Sciatic nerve (tissue), 2 donors: ENCODE measurements around the gene TNFRSF14. TPM values are rescaled to one million over a fixed set of nuclear protein-coding genes. Genes with fewer than 3 reads are reported as not detected.

Experiments used
- ATAC-seq: fragments of 200-7000 bp; cut with Tn5 transposase; one replicate; pipeline ENCODE4 v1.9.1; 2020; ENCODE audit warnings: mild to moderate bottlenecking, moderate library complexity
- DNase-seq: peaks from one replicate; pipeline ENCODE4 v3.0.0-alpha.2; 2020; ENCODE audit warnings: low spot score
- intact Hi-C: fragments of 100-400 bp; cut with DNase I; formaldehyde crosslinking; loops from one replicate; pipeline ENCODE4 v1.14.2; 2022
- total RNA-seq: library from RNA; stranded (reverse); fragmentation: NEBNext Ultra II Directional; extraction: Animal tissue kit (Norgen Biotek cat#: 25700); gene quantifications from one replicate; pipeline ENCODE4 v1.2.1, GENCODE V29; 2021
- donor health status: DM: no; HTN: no; CAD: no.
- donor health status: DM: no; HTN: no; CAD: no.

TNFRSF14 gene
- total RNA-seq, 1 donor from 2014 or later: 73.3 TPM

DNA sequence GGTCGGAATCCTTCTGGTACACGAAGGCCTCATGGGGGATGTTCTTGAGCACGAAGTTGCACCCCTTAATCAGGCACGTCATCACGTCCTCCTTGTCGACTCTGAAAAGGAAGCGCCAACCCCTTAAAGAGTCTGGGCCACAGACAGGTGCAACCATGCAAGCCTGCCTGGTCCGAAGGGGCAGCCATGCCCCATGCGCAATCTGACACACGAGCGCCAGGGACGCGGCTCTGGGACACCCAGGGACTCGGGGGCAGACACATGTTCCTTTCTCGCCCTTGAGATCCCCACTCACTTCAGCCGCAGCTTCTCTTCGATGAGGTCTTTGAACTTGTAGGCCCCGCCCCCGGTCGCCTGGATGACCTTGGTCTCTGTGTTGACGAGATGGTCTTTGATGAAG is 35.4 kb upstream of the TNFRSF14 start:
- ATAC-seq (no peak), DNase-seq (no peak)
- intact Hi-C loops: no loop called here

DNA sequence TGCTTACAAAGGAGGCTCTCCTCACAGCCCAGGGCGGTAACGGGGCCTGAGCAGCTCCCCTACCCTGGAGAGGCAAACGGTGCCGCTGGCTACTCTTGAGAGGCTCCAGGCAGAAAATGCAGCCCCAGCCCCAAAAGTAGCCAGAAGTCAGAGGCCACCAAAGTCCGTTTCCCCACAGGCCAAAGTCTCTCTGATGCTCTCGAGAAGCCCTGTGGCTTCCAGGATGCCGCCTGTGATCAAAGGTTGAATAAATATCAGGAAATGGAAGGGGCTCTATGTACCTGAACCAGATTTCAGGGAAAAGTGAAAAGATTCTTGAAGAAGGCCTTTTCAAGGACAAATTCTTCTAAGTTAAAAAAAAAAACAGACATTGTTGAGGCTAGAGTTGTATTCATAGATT is 33.9 kb upstream of the TNFRSF14 start:
- no peak for DNase-seq
- ATAC-seq: no peak
- intact Hi-C loops: no loop called here

DNA sequence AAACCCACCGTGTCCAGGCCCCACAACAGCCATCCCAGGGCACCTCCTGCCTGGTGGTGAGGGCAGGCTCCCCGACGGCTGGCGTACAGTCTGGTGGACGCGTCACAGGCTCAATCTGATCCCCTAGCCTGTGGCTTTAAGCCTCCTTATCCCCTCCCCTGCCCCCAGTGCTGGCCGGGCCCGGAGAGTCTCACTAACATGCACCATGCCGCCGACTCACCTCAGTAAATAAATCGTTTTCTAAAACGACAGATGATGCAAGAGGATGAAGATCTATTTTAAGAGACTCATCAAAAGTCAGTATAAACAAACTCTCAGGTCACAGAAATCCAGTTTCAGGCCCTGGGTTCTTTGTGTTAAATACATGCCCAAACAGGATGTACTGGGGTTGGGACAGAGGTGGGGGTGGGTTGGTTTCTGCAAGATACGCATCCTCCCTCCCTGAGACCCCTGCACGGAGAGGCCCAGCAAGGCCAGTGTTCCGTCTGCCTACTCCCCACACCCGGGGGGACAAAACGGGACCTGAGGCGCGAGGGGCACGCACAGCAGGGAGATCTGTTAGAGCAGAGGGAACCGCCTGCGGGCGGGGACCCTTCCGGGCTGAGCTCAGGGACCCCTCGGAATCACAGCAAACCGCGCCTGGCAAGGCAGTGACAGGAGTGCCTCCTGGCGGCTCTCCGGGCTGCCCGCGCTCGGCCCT is 32.8 kb upstream of the TNFRSF14 start:
- ATAC-seq (no peak), DNase-seq (no peak)
- intact Hi-C loops: no loop called here

DNA sequence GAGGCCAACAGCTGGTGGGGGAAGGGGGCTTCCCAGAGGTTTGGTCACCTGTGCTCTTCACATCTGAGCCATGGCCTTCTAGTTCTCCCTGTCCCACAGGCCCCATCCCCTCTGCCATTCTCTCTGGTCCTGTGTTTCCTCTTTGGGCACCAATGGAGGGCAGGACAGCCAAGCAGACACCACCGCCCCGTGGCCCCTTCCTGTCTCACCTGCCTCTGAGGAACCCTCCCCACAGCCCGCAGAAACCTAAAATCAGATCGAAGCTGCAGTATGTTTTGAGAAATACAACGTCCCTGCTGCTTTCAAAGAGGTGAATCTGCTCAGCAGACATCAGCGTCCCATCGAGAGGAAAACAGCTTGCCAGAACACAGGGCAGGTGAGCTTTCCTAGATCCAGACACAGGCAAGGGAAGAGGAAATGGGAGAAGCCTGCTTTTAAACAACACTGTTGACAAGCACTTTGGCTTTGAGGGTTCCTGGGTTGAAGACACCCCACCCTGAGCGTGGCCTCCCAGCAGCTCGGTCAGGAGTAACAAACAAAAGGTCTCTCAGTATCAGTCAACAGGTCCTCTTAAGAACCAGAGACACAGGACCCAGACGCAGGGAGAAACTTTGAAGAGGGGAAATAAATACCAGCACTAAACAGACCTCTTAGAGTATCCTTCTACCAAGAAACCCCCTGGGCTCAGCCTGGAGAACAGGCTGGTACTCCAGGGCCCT is 32.1 kb upstream of the TNFRSF14 start:
- ATAC-seq: no peak
- DNase-seq: no peak
- intact Hi-C loops: no loop called here

DNA sequence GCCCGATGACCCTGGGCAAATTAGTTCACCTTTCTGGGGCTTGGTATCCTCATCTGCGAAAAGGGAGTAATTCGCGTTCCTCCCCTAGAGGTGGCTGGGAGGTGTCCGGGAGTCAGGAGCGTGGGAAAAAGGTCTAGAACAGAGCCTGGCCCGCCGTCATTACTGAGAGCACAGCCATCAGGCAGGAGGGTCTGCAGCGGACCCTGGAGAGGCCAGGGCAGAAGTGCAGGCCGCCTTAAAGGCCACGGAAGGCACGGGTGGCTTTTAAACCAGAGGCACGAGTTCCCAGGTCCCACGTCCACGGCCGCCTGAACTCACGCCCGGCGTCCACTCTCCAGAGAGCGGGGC is 30.6 kb upstream of the TNFRSF14 start:
- ATAC-seq (no peak), DNase-seq (no peak)
- intact Hi-C loops: no loop called here

DNA sequence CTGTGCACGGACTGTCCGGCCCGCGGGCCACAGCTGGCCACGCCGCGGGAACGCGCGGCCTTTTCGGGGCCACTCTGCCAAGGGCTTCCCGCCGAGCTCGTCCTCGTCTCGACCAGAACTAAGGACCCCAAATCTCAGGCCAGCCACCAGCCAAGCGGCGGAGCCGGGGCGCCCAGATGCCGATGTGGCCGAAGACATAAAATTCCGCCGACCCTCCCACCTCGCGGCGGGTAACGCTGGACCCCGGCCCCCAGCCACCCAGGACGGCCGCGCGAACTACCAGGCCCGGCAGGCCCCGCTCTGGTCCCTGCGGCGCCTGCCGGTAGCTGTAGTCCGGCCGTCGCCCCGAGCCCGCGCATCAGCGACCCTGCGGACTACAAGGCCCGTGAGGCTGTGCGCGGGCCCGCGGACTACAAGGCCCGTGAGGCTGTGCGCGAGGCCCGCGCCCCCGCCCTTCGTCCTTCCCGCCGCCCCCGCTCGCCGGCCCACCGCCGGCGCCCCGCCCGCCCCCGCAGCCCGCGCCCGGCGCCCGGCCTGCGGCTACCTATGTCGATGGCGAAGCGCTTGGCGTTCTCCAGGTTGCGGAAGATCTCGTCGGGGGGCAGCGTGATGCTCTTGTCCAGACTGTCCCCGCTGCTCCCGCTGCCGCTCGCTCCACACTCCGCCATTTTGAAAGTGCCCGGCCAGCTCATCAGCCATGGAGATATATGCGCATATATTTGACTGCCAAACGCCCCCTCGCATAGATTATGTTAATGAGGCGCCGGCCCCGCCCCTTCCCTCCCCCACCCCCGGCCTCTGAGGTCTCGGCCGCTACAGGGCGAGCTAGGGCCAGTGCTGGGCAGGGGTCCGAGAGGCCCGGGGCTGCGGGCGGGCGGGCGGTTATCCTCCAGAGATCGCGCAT is 30.0 kb upstream of the TNFRSF14 start, which contains the start of gene PANK4:
PANK4 (minus strand) TSS at position 677 of the 904 bp plus-strand sequence; CDS start at position 668, 9 bp downstream.
- ATAC-seq: peak; percentile 96
- intact Hi-C loops: no loop called here
- DNase-seq: peak; percentile 94

DNA sequence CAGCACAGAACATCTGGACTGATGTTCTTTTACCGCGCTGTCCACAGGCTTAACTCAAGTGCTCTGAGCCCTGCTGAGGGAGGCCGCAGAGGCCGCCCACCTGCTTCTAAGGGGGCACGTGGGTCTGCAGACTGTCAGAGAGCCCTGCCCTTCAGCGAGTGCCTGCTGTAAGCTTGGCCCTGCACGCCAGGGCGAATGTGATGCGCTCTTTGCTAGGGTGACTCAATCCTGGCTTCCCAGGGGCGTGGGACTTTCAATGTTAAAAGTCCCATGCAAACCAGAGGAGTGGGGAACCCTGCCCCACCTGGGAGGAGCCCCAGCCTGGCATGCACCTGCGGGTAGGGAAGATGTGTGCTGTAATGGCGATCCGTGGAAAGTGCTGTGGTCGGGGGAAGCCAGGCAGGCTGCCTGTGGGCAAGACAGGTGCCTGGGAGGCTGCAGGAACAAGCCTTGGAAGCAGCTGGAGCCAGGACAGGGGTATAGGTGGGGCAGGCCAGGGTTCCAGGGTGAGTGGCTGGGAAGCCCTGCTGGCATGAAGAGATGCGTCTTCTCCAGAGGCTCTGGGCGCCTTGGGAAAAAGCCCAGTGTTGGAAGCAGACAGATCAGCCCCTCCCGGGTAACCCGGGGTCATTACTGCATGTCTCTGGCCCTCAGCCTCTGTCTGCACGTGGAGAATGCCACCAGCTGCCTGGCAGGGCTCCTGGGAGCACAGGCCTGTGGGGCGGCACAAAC is 29.2 kb upstream of the TNFRSF14 start:
- intact Hi-C loops: no loop called here
- ATAC-seq (no peak), DNase-seq (no peak)

DNA sequence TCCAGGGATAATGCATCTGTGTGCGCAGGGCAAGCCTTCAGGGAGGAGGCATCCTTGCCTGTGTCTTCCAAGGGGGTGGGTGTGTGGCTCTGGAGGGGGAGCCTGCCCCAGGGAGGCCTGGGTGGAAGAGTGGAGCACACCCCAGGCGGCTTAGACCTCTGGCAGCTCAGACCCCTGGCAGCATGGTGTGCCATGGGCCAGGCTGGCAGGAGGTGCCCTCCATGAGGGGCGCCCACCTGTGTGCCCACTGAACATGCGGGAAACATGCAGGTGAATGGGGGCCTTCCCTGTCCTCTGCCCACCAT is 28.7 kb upstream of the TNFRSF14 start:
- DNase-seq (no peak), ATAC-seq (peak; percentile 1)
- intact Hi-C loops: no loop called here

DNA sequence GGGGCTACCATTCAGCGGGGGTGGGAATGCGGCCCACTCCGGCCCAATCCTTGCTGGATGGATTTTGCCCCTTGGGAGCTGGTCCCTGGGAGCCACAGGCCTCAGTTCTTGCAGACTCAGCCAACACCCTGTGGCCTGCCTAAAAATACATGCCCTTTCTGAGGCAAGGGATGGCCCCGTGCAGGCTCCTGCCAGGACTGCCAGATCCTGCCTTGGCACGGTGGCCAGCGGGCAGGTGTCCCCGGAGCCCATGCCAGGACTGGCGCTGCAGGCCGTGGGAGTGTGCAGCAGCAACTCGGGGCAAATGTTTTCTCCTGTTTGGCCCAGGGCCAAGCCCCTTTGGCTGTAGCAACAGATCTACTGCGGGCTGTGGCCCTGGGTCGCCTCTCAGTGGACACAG is 28.2 kb upstream of the TNFRSF14 start:
- ATAC-seq (no peak), DNase-seq (no peak)
- intact Hi-C loops: no loop called here

DNA sequence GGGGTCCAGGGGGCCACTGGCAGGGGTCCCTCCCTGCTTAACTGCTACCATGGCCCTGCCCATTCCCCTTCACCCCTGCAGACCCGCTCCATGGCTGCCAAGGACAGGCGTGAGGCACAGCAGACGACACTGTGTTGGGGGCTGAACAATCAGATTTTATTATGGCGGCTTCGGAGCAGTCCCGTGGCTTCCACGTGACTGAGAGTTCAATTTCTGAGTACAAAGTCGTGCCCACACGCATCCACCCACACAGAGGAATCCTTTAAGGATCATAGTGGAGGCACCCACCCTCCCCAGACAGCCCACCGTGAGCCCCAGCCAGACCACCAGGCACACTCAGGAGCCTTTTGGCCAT is 27.6 kb upstream of the TNFRSF14 start:
- intact Hi-C loops: no loop called here
- DNase-seq (no peak), ATAC-seq (no peak)

DNA sequence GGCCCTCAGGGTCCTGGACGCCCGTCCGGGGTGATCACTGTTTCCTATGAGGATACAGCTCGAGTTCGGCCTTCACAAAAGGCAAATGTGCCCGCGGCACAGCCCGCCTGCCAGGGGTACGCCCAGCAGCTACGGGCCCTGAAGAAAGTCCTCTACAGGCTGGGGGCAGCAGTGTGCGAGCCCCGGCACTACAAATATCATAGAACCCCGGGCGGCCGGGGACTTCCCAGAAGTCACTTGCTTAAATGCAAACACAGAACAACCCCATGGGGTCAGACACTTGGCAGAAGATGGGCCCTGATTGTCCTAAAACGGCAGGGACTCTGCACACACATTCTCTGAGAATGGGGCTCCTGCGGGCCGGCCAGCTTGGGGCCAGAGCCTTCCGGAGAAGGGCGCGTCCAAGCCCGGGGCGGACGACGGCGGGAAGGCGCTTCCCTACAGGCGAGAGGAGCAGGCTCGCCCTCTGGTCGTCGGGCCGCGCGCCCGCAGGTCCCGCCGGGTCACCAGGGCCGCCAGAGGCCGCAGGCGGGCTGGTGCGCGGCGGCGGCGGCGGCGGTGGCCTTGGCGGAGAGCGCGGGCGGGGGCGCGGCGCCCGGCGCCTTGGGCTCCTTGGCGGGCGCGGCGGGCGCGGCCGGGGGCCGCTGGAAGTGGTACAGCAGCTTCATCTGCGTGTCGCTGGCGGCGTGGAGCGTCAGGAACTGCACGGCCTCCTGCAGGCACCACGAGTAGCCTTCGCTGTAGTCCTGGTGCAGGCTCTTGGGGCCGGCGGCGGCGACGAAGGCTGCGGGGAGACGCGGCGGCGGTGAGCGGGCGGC is 27.0 kb upstream of the TNFRSF14 start:
- ATAC-seq: no peak
- DNase-seq: no peak
- intact Hi-C loops: no loop called here

DNA sequence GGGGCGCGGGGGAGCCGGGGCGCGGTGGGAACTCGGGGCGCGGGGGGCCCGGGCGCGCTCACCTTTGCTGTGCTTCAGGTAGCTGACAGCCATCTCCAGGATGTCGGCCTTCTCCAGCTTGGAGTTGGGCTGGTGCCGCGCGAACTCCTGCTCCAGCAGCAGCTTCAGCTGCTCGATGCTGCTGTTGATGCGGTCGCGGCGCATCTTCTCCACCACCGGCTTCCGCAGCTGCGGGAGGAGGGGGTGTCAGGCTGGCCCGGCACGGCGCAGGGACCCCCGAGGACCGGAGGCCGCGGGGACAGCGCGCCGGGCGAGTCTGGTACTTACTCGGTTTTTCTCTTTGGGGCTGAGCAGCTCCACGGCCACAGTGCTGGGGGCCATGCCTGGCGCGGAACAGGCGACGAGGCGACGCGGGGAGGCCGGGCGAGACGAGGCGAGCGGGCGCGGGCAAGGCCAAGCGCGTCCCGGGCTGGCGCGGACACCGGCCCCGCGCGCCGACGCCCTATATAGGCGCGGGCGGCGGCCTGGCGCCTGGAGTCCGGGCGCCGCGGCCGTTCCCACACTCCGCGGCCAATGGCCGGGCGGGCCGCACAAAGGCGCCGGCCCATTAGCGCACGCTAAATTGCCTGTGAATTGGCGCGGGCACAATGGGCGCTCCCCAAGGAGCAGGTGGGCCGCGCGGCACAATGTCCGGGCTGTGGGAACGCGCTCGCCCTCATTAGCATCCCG is 26.2 kb upstream of the TNFRSF14 start, which contains the start of gene HES5:
HES5 (minus strand) TSS at position 480 of the 729 bp plus-strand sequence; CDS start at position 381, 99 bp downstream.
- ATAC-seq (no peak), DNase-seq (no peak)
- intact Hi-C loops: loop anchor here (10.0 kb wide), 1 partner anchor 345 kb away; no protein-coding TSS in a partner anchor

DNA sequence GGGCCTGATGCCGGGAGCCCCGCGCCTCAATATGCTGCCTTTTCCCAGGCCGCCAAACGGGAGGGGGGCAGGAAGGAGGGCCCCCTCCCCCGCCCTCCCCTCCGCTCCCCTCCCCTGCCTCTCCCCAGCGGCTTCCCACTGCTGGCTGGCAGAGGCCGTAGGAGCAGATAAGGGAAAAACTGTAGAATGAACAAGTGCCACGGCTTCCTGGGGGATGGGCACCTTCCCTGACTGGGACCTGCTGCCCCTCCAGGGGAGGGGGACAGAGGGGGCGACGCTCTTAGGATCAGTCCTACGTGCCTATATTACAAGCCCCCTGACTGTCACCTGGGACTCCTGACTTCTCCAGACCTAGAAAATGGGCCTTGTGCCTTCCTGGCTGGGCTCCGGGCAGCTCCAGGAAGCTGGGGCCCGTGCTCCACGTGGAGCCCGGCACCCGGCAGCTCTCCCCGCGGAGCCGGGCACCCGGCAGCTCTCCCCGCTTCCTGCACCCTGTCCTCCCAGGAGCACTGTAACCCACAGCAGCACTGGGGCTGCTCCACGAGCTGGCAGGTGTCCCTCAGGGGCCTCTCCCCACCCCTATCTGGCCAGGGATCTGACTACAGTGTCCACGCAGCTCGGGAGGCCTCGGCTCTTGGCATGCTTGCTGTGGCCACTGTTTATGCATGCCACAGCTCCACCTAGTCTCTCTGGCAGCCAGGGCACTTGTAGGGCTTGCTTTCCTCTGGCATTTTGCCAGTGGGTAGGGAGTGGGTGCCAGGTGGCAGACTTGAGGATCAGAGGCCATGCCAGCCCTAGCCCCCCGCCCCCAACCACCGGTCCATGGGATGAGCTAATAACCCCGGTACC is 25.4 kb upstream of the TNFRSF14 start:
- intact Hi-C loops: loop anchor here (10.0 kb wide), 1 partner anchor 346 kb away; no protein-coding TSS in a partner anchor
- ATAC-seq: no peak
- DNase-seq: no peak

DNA sequence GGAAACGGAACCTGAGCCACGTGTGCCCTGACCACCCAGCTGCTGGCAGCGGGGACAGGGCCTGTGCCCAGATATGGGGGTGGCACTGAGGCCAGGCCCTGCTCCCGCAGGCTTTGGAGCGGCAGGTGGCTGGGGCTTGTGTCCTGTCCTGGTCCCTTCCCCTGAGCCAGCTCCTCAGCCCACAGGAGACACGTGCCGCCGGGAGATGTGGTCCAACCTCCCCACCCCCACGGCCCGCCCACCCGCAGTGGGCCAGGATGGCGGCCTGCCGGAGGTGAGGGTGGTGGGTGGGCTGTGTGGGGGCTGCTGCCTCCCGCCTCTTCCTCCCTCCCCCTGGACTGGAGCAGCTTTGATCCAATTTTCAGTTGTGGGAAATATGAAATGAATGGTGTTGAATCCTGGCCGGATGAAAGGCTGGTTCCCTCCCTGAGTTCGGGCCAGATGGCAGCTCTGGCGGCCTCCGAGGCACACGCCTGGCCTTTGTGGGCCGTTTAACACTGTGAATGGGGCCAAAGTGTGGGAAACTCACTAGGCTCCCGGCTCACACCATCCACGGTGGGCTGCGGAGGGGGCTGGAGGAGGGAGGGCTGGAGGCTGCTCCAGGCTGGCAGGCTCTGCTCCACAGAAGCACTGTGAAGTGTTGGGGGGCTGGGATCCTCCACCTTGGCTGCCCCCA is 23.5 kb upstream of the TNFRSF14 start:
- DNase-seq: no peak
- ATAC-seq: no peak
- intact Hi-C loops: loop anchor here (10.0 kb wide), 1 partner anchor 348 kb away; no protein-coding TSS in a partner anchor

DNA sequence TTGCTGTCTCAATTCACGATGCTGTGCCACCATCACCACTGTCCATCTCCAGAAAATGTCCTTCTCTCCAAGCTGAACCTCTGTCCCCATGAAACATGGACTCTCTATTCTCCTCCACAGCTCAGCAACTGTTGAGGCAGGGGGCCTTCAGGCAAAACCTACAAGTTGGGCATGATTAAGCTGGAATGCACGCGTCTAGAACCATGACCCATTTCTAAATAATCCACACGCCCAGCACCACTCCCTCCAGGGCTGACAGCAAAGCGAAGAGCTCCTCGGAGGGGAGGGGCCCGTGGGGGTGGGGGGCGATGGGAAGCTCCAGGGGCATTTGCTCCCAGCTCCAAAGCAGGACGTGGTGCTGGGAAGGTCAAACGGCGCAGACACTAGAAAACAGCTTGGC is 22.8 kb upstream of the TNFRSF14 start:
- DNase-seq (no peak), ATAC-seq (no peak)
- intact Hi-C loops: loop anchor here (10.0 kb wide), 1 partner anchor 349 kb away; no protein-coding TSS in a partner anchor

DNA sequence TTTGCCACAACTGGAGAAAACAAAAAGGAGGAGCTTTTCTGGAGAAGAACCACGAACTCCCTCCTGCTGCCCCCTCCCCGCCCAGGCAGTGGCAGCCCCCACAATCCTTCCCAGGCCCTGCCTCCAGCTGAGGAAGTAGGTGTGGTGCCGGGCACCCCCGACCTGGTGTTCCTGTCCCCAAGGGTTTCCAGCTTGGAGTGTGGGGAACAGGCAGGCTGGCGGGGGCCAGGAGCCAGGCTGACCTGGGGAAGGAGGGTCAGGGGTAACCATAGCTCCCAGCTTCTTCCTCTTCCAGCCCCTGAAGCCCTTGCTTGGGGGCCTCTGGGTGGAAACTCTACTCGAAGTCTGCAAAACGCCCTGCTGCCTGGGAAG is 21.9 kb upstream of the TNFRSF14 start:
- intact Hi-C loops: loop anchor here (10.0 kb wide), 1 partner anchor 350 kb away; no protein-coding TSS in a partner anchor

More for the DNA sequence above, 21.9 kb upstream of the TNFRSF14 start:
- ATAC-seq: no peak
- DNase-seq: no peak
